HG03064 (cell line): Measurements from ENCODE around the gene HOXB13.

Experiments
- ATAC-seq: cut with Tn5 transposase; IDR thresholded peaks from one replicate; pipeline ENCODE4 v1.9.1; 2021; ENCODE audit warnings: low read depth; ENCODE audit not compliant: unreplicated experiment

The HOXB13 gene

DNA sequence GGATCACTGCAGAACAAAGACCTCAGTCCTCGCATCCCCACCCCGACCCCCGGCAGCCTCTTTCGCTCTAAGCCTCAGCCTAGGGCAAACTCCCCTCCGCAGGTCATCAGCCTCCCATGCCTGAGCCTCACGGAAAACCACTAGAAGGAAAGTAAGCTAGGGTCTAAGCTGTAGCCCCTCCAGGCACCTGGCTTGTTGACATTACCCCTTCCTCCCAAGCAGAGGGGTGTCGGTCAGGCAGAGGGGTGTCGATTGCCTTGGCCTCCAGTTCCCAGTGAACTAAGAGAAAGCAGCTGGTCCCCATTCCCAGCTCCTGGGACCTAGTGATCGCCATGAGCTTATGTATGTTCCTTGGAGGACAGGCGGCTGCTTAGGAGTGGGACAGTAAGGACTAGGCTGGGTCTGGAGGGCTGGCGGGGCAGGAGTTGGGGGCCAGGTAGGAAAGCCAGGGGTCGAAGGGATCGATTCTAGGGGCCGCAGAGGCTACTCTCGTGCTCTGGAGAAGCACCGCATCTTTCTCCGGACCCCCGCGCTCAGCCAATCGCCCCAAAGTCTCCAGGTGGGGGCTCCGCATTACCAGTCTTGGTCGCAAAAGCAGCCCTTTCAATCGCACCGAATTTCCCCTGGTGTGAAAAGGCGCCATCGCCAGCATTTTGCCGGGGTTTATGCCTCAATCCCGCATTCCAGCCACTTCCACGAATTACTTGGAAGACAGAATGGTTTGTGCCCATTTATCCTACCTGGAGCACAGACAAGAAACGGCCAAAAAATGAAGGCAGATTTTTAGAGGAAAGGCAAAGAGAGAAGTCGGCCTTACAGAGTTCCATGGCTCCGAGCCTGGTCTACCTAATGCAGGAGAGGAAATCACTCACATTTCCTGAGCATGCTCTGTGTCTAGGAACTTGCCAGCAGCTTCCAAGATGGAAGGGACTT, 21.3 kb upstream of the HOXB13 start:
- no peak for ATAC-seq

DNA sequence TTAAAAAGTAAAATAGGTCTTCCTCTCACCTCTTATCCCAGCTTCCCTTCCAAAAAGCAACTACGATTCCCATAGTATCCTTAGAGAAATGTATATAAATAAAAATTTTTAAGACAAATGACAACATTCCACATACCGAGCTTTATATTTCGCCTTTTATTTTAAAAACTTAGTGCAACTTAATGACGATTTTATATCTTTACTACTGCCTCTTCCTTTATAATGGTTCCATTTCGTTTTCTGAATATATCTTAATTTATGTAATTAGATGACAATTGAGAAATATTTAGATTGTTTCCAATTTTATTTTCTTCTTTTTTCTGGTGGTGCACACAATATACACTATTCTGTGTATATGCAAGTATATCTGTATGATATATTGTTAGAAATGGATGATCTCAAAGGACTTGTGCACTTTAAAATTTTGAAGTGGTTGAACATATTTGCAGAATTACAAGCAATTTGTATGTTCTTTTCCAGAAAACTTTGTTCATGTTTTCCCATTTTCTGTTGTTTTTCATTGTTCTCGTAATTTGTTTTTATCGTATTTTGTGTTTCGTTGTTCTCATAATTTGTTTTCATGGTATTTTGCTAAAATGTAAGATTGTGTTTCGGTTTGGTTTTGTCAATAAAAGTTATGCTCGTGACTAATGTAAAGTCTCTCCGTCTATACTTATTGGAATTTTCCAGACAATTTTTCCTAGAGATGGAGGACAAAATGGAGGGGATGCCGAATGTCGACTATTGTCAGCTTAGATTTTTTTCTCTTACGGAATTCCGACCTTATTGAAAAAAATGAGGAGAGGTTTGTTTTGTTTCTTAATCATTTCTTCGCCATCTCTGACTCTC, 20.4 kb upstream of the HOXB13 start:
- no peak for ATAC-seq

DNA sequence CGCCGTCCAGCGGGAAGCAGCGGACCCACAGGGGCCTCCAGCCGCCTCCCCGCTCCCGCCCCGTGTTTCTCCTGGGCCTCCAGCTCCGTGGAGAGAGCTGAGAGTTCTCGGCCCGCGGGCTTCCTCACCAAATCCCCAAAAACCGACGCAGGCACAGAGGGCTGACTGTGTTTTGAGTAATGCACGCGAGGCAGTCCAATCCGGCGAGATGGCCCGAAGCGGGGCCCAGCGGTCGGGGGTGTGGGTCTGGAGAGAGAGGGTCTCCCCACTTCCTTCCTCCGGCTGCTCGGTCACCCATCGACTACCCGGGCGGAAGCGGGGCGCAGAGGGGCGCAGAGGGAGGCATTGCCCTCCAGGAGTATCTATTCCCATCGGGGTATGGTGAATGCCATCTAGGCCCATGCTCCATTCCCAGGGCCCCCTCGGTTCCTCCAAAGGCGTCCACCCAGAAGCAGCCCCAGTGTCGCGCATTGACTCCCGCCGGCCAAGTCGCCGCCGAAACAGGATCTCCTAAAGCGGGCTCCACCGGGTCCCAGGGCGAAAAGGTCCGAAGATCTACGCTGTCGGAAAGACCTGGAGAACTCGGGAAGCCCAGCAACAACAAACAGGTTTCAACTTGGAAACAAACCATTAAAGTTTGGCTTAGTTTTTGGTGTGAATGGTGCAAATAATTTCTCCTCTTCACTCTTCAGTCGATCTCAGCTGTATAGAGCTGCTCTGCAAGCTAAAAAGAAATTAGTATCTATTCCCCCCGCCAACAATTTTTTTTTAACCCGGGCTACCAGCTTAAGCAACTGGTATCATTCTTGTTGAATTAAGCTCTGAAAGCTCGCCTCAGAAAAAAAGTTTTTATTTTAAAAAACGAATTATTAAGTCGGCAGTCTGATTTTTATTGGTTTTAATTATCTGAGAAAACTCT, 19.2 kb upstream of the HOXB13 start:
- ATAC-seq: no peak

DNA sequence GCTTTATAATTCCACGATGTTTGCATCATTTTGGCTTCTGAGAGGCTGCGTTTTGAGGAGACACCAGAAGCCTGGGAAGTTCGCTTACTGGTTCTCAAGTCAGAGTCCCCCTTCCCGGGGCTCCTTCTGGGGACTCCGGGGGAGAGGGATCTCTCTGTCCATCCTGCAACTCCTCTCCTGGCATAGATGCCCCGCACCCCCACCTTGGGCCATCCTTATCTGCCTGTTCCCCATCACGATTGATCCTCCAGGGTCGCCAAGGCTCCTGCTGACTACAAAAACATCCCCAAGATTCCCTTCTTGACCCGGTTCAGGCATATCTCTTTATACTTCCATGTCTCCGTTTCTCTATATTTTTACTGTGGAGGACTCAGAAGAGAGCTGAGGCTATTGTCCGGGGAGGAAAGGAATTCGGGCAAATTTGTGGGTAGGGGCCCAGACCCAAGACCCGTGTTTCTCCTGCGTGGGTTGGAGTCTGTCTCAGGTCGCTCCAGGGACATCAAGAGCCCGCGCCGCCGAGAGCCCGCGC, 18.4 kb upstream of the HOXB13 start:
- ATAC-seq: no peak

DNA sequence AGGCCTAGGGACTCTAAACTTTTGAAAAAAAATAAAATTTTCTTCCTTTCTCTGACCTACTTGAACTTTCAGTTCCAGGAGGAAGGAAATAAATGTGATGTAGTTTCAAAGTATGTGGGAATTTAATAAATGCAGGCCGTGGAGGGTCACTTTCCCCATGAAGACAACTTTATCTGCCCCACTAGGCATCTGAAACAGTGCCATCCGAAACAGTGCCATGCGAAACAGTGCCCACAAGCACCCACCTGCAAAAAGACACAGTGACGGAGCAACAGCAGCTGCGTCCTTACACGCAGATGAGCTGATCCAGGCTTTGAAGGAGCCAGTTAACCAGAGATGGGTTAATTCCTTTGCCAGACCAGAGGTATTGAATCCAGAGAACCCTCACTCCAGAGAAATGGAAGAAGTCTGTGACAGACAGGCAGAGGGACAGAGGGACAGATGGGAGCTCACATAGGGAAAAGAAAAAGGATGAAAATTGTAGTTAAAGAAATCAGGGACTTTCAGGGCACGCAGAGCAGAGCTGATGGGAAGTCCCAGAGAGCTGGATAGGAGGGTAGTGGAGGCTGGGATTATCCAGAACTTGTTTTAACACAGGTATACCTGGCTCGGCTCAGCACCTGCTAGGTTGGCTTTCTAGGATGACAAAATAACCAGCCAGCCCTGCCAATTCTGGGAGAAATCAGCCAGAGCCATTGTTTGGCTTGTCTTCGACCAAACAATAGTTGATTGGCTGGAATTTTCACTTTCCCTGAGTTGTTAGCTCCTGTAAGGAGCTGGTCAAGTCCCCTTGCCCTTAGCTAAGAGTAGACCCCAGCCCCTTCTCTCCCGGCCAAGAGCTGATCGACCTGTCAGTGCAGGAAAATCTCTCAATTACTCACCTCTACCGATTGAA, 17.1 kb upstream of the HOXB13 start:
- no peak for ATAC-seq

DNA sequence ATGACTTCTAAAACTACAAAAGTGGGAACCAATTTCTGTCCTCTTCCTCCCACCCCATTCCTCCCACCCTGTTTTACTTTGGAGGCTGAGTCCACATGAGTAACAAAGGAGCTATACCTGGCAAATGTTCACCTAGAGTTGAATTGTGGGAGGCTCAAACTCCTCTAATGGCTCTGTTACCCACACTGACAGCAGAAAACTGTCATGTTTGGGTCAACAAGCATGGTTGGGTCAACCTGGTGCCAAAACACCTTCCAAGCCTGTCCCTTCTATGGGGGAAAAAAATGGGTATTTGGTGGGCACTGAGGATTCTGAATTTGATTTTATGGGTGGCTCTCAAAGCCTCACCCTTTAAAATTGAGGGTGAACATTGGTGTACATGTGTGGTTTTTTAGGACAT, 12.0 kb upstream of the HOXB13 start:
- no peak for ATAC-seq

DNA sequence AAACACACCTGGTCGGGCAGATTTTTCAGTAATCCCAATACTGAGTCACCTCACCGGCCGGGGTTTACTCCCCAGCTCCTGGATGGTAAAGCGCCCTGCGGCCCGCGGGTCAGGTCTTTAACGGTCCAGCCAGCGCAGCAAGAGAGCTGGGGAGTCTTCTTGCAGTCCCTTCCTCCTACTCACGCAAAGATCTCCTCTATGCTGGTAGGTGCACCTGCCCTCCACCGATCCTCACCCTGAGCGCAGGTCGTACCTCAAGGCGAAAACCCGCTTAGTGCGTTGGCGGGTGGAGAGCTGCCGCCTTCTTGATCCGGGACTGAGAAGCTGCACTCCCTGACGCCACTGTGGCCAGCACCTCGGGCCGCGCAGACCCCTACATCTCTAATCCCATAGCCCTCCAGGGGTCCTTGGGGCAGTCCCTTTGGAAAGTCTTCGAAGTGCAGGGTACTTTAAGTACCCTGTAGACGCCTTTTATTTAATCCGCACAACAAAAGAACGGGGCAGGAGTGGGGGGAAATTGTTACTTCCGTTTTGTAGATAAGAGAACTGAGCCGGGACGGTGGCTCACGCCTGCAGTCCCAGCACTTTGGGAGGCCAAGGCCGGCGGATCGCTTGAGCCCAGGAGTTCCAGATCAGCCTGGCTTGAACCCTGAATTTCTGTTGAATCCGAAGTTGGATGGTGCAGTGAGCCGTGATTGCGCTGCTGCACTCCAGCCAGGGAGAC, 10.4 kb upstream of the HOXB13 start:
- ATAC-seq: no peak

DNA sequence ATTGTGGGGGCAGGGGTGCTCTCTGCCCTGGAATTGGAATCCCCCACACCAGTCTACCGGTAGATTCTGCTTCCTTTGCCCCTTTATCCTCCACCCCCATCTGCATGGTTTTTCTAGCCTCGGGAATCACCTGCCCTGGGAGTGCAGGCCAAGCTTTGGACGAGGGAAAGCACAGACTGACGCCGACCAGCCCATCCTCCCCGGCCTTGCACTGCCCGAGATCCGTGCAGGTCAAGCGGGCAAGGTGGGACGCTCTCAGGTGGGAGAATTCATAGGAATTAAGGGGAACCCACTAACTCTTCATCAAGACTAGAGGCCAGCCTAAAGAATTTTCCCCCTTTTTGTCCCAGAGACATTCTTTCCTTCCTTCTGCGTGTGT, 9.9 kb upstream of the HOXB13 start:
- ATAC-seq: no peak

DNA sequence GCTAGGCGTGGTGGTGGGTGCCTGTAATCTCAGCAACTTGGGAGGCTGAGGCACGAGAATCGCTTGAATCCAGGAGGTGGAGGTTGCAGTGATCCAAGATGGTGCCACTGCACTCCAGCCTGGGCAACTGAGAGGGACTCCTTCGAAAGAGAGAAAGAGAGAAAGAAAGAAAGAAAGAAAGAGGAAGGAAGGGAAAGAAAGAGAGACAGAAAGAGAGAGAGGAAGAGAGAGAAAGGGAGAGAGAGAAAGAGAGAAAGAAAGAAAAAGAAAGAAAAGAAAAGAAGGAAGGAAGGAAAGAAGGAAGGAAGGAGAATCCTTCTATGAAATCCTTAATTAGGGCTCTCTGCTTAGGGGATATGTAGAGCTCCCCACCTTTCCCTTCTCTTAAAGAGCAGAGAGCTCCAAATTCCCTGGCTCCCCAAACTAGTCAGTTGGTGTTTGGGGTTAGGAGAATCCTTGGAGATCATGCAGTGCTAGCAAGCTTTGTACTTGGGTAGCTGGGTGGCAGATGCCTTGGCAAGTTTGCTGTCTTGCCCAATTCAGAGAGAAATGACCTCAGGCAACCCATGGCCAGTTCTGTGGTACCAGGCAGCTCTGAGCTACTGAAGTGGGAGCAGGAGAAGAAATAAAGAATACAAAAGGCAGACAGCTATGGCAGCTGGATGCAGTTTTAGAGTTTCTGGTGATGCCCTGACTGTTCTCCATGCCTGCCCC, 8.9 kb upstream of the HOXB13 start:
- no peak for ATAC-seq

DNA sequence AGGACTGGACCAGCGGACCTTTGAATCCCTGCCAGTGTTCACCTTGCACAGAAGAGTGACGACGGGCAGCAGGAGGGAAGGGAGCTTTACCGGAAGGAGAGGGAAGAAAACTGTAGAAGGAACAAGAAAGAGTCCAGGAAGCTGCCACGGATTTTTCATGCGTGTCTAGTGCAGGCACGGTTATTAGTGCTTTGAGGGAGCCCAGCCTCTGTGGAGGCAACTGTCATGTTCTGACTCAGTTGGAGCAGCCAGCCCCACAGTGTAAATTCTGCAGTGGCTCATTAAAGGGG, 6.5 kb upstream of the HOXB13 start:
- no peak for ATAC-seq

DNA sequence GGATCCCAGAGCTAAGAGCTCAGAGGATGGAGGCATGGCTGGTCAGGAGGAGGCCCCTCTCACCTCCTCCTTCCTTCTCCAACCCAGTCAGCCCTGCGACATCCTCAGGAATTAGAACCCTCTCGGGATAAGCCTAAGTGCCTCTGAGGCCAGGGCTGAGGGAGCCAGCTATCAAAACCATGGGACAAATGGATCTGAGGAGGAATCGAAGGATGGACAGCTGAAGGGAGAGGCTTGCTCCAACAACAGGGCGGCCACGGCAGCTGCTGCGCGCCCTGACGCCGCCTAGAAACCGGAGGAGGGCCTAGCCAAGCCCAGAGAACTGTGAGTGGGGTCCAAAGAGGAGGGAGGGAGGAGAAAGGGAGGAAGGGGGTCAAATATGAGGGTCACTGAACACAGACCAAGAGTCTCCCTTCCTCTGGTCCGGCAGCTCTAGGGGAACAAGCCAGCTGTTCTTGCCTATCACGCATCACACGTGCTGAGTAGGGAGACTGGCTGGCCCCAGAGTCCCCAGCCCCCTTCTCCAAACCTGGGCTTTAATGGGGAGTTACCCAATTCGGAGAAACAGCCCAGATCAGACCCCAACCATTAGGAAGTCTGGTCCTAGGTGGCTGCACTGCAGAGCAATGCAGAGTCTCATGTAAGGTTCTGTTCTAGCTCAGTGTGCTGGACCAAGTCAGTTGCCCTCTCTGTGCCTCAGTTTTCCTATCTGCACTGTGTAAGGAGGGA, 5.9 kb upstream of the HOXB13 start:
- ATAC-seq: no peak

DNA sequence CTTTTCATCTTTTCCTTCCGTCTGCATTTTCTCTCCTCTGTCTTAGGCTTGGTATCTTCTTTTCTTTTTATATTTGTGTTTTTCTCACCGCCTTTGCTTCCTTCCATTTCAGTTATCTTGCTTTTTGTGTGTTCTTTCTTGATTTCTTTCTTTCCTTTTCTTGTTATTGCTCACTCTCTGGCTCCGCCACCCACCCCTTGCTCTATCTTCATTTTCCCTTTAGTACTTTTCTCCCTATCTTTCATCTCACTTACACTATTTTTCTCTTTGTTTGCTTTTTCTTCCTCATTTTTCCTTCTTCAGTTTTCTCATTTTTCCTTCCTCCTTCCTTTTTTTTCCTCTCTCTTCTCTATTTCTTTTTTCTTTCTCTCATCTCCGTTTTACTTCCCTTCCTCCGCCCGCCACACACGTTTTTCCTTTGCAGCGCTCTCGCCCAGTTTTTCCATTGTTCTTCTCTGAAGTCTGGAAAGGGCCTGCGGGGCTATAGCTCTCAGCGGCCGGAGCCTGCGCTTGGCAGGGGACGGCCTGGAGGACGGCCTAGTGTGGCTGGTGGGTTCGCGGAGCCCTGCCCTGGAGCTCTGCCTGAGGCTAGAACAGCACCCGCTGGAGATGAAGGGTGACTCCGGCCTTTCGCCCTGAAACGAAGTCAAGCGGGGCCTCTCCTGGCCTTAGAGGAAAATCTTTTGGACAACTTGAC, 5.2 kb upstream of the HOXB13 start:
- no peak for ATAC-seq

DNA sequence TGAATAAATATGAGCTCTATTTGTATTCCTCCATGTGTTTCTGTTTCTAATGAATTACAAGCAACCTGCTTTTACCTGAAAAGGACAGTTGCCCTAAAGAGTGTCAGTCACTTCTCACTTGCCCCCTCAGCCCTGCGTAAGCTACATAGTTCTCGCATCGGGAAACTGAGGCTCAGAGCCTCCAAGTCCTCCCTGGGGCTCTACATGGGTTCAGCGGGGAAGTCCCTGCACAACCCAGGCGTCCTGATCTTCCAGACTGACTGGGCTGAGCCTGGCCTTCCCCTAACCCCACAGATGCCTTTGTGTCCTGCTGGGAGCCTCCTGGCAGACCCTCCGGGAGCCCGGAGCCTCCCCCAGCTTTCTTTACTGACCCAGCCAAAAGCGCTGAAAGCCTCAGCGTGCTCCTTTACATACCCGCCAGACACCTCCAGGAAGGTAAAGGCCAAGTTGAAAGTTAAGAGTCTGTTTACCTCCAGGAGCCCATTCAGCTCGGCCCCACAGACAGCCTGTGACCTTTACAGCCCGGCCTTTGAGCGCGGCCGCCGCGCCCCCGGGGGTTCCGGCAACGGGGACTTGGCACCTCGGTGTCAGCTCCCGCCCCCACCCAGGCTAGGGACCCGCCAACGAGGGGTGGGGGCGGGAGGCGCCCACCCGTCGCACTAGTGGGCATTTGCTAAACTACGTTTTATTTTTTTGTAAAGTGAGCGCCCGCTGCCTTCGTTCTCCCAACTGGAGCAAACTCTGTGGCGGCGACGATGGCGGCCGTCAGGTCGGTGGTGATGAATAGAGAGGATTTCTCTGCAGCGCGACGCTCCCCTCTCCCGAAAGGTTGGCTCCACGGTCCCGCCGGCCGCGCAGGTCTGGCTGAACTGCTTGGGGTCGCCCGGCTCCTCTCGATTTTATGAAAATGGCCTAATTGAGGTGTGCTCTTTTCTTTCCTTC, 4.4 kb upstream of the HOXB13 start:
- ATAC-seq: no peak

DNA sequence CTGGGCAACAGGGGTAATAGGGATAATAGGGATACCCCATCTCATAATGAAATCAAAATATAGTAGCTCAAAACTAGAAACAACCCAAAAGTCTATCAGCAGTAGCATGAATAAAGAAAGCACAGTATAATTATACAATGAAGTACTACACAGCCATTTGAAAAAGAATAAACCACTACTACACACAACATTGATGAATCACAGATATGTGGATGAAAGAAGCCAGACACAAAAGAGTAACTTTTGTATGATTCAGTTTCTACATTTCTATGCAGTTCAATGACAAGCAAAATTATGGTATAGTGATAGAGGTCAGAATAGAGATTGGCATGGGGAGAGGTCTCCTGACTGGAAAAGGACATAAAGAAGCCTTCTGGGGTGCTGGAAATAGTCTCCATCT, 2.8 kb upstream of the HOXB13 start:
- no peak for ATAC-seq

DNA sequence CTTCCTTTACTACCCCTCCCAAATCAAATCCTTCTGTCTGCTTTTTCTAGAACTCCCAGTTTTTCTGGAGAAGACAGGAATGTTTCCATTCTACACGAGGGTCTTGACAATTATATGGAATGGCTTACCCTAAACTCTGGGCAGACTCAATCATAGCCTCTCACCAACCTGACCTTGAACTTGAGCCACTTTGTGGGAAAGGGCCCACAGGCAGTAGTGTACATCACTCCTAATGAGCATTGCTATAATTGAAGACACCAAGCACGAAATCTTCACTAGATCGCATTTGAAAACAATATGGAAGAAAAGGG, 1.6 kb upstream of the HOXB13 start:
- ATAC-seq: no peak
